Activated T-cell treated with anti-CD3 and anti-CD28 coated beads for 1 hour (primary cell): ENCODE measurements around the gene RBM27.
"Not testable (repeated sequence)": the region's sequence is repeated elsewhere in the genome, so short reads cannot be mapped to it uniquely, and the experiment has no call there.

Source experiments
- DNase-seq: peaks from one replicate; pipeline ENCODE4 v3.0.0-alpha.2; 2020; ENCODE audit warnings: low read depth

Gene RBM27

GRCh38 chr5:146208916-146209522 lies 5.6 kb downstream of the RBM27 start:
- no peak for DNase-seq

- DNase-seq: no peak
Observed at GRCh38 chr5:146209714-146210113, 6.3 kb downstream of the RBM27 start.

GRCh38 chr5:146210810-146211209 lies 7.4 kb downstream of the RBM27 start:
- not testable (repeated sequence) for DNase-seq

- DNase-seq: no peak
Observed at GRCh38 chr5:146213210-146213826, 9.9 kb downstream of the RBM27 start.

GRCh38 chr5:146214881-146215280 lies 11.5 kb downstream of the RBM27 start:
- not testable (repeated sequence) for DNase-seq

- DNase-seq: no peak
Observed at GRCh38 chr5:146218168-146218567, 14.8 kb downstream of the RBM27 start.

GRCh38 chr5:146219243-146219642 lies 15.8 kb downstream of the RBM27 start:
- DNase-seq: no peak

GRCh38 chr5:146221234-146221633 lies 17.8 kb downstream of the RBM27 start:
- DNase-seq: no peak

- DNase-seq: no peak
Observed at GRCh38 chr5:146222005-146222404, 18.6 kb downstream of the RBM27 start.

GRCh38 chr5:146223179-146223578 lies 19.8 kb downstream of the RBM27 start:
- DNase-seq: no peak

- DNase-seq: no peak
Observed at GRCh38 chr5:146229222-146229621, 25.8 kb downstream of the RBM27 start.

- no peak for DNase-seq
Observed at GRCh38 chr5:146232223-146232622, 28.8 kb downstream of the RBM27 start.

GRCh38 chr5:146233441-146233840 lies 30.0 kb downstream of the RBM27 start:
- no peak for DNase-seq

GRCh38 chr5:146238973-146239372 lies 35.6 kb downstream of the RBM27 start:
- no peak for DNase-seq

GRCh38 chr5:146240951-146241350 lies 37.5 kb downstream of the RBM27 start:
- no peak for DNase-seq

- no peak for DNase-seq
Observed at GRCh38 chr5:146243247-146243646, 39.8 kb downstream of the RBM27 start.

- no peak for DNase-seq
Observed at GRCh38 chr5:146248561-146248960, 45.2 kb downstream of the RBM27 start.

GRCh38 chr5:146249801-146250200 lies 46.4 kb downstream of the RBM27 start:
- no peak for DNase-seq
